A673 (cell line): ENCODE data around the gene LEF1. TPM values are rescaled to one million over a fixed set of nuclear protein-coding genes. Genes with fewer than 3 reads are reported as not detected.

Experiments used
- Bru-seq: library from RNA; stranded (reverse); fragments of 400-500 nt; gene quantifications from one replicate; lab custom pipeline; 2021; lab: Mats Ljungman, UMichigan
- BruChase-seq, 2 experiments: library from RNA; stranded (reverse); fragments of 400-500 nt; gene quantifications; one replicate each; lab custom pipeline; 2021; lab: Mats Ljungman, UMichigan
- BruUV-seq: library from RNA; stranded (reverse); fragments of 400-500 nt; replicated peaks from 2 replicates; lab custom pipeline; 2021; lab: Mats Ljungman, UMichigan
- CTCF ChIA-PET: fragments of 300-600 bp; sonication (Branson Sonifier 250); formaldehyde crosslinking; loops from one replicate; lab custom pipeline; 2022; ENCODE audit warnings: antibody characterized with exemption; lab: Charles Lee
- POLR2A ChIA-PET: fragments of 300-600 bp; sonication (Branson Sonifier 250); formaldehyde crosslinking; loops from one replicate; lab custom pipeline; 2022; ENCODE audit warnings: antibody characterized with exemption; ENCODE audit not compliant: low non-redundant PET; lab: Charles Lee
- DNase-seq: peaks from one replicate; pipeline ENCODE4 v3.0.0-alpha.2; 2015; ENCODE audit warnings: low spot score
- H3K27ac ChIP-seq: fragments of 200-600 bp; sonication (generic); 2 replicates; pipeline ENCODE4 v1.5.1; 2016; ENCODE audit warnings: mixed run types, low read depth, mild to moderate bottlenecking, mixed read lengths, antibody characterized with exemption, low read length; ENCODE audit not compliant: poor library complexity, severe bottlenecking
- H3K27me3 ChIP-seq: fragments of 200-600 bp; sonication (generic); replicated peaks from 2 replicates; pipeline ENCODE4 v1.6.1; 2017; ENCODE audit warnings: mixed run types, low read depth, mild to moderate bottlenecking, mixed read lengths, antibody characterized with exemption, low read length; ENCODE audit not compliant: insufficient read depth, poor library complexity
- H3K36me3 ChIP-seq: fragments of 200-600 bp; sonication (generic); 2 replicates; pipeline ENCODE4 v1.6.1; 2016; ENCODE audit warnings: mixed run types, mild to moderate bottlenecking, mixed read lengths, antibody characterized with exemption, low read length; ENCODE audit not compliant: insufficient read depth, poor library complexity, severe bottlenecking
- H3K4me1 ChIP-seq: fragments of 200-600 bp; sonication (generic); 2 replicates; pipeline ENCODE4 v1.6.1; 2017; ENCODE audit warnings: mixed run types, mild to moderate bottlenecking, mixed read lengths, antibody characterized with exemption, low read length; ENCODE audit not compliant: insufficient read depth, poor library complexity, severe bottlenecking
- H3K4me3 ChIP-seq: fragments of 200-600 bp; sonication (generic); 2 replicates; pipeline ENCODE4 v1.5.1; 2016; ENCODE audit warnings: low read depth, mixed run types, mild to moderate bottlenecking, mixed read lengths, low read length; ENCODE audit not compliant: poor library complexity, severe bottlenecking
- H3K9me3 ChIP-seq: fragments of 200-600 bp; sonication (generic); 2 replicates; pipeline ENCODE4 v1.6.1; 2016; ENCODE audit warnings: mixed run types, low read depth, mild to moderate bottlenecking, mixed read lengths, antibody characterized with exemption, low read length; ENCODE audit not compliant: poor library complexity, severe bottlenecking
- CTCF ChIP-seq: fragments of 300-800, 200-600 bp; sonication (generic); conservative IDR thresholded peaks from 2 replicates; pipeline ENCODE4 v1.5.1; 2017; ENCODE audit warnings: low read depth, mild to moderate bottlenecking, antibody characterized with exemption, low read length, moderate library complexity, mixed read lengths
- EZH2 ChIP-seq: fragments of 200-600 bp; sonication (generic); IDR thresholded peaks from 2 replicates; pipeline ENCODE4 v1.6.1; 2017; ENCODE audit warnings: borderline replicate concordance, low read depth, mild to moderate bottlenecking, mixed read lengths, antibody characterized with exemption, low read length; ENCODE audit not compliant: poor library complexity, severe bottlenecking
- intact Hi-C: fragments of 100-400 bp; cut with micrococcal nuclease; formaldehyde crosslinking; loops from one replicate; pipeline ENCODE4 v1.10.0; 2022; ENCODE audit not compliant: unreplicated experiment
- long read RNA-seq: library from polyadenylated mRNA; stranded (forward); transcript quantifications from one replicate; pipeline ENCODE4 v2.0.0, GENCODE V29; 2022
- total RNA-seq: library from RNA; stranded (reverse); gene quantifications from 2 replicates; pipeline ENCODE4 v1.2.3, GENCODE V29; 2021

The LEF1 gene
- total RNA-seq (2.5 and 2.7 TPM in 2 replicates), Bru-seq, nascent RNA (percentile 36 among the genes with signal in this experiment), BruChase-seq, experiment 1, labeled RNA remaining after a 2-hour chase (percentile 34 among the genes with signal in this experiment), BruChase-seq, experiment 2, labeled RNA remaining after a 6-hour chase (percentile 28 among the genes with signal in this experiment)
- long read RNA-seq, partial matches to known transcripts = 0 of 7 reads
- long read RNA-seq, other reads (novel, unspliced or antisense) = 0 of 7 reads

- CTCF ChIA-PET = interaction anchor here (0.6 kb wide), 1 partner anchor 178 kb away, joined by 4 read pairs; no protein-coding TSS in a partner anchor
- no TSS peak for BruUV-seq
- intact Hi-C loops = no loop called here
- Histone ChIP-seq H3K4me3 (peak within 1 kb of the TSS; percentile 52), H3K27me3 (peaks cover 99% of the 10 kb centered on the region), H3K36me3 (no peaks in the 10 kb centered on the region), H3K27ac (no peak within 1 kb of the TSS), H3K4me1 (peaks cover 11% of the 10 kb centered on the region), H3K9me3 (no peaks in the 10 kb centered on the region)
- peak; percentile 52 for DNase-seq
- POLR2A ChIA-PET = no interaction called here
- no peak for TF ChIP-seq CTCF
- TF ChIP-seq EZH2 = peak; percentile 69
These were observed at the start of gene LEF1 for GRCh38 chr4:108168671-108169523. LEF1 (minus strand) TSS chr4:108168932; CDS start chr4:108167767, 1,165 bp downstream.

- ChIA-PET POLR2A (no interaction called here), CTCF (no interaction called here)
- intact Hi-C loops = no loop called here
- DNase-seq = no peak
- H3K36me3 ChIP-seq = no peaks in the 10 kb centered on the region
- H3K4me1 ChIP-seq = no peaks in the 10 kb centered on the region
- H3K27me3 ChIP-seq = no peaks in the 10 kb centered on the region
- TF ChIP-seq CTCF (no peak), EZH2 (no peak)
- no TSS peak for BruUV-seq
- no peak overlapping the region for H3K27ac ChIP-seq
- no peak overlapping the region for H3K4me3 ChIP-seq
- no peaks in the 10 kb centered on the region for H3K9me3 ChIP-seq
These were observed 47.8 kb upstream of the LEF1 start for GRCh38 chr4:108216510-108216909.

GRCh38 chr4:108215055-108215454 lies 46.3 kb upstream of the LEF1 start:
- BruUV-seq = no TSS peak
- no peak for DNase-seq
- Histone ChIP-seq H3K4me1 (no peaks in the 10 kb centered on the region), H3K27me3 (no peaks in the 10 kb centered on the region), H3K27ac (no peak overlapping the region), H3K4me3 (no peak overlapping the region), H3K36me3 (no peaks in the 10 kb centered on the region), H3K9me3 (no peaks in the 10 kb centered on the region)
- ChIA-PET CTCF (no interaction called here), POLR2A (no interaction called here)
- intact Hi-C loops = no loop called here
- TF ChIP-seq CTCF (no peak), EZH2 (no peak)
